ENCODE results near the gene RMND5B. TPM values are rescaled to one million over a fixed set of nuclear protein-coding genes. Genes with fewer than 3 reads are reported as not detected.

The RMND5B gene
- total RNA-seq, 6 experiments from 2014 or later = 18.2 to 23.3 (median 21.9) TPM

DNA sequence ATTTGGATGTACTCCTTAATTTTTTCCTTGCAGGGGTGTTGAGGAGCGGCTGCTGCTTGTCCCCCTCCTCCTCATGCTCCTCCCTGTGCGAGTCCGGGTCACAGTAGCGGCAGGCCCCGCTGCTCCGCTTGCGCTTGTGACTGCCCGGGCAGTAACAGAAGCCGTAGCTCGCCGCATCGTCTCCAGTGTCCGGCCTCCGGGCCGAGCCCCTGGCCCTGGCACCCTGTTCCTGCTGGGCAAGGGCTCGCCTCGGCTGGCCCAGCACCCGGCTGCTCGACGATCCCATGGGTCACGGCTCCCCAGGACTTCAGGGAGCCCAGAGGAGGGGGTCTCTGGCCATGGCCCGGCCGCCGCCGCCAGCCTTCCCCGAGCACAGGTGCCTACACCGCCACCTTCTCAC lies 56.2 kb downstream of the RMND5B start, which contains the start of gene GMCL2:
Gene GMCL2, minus strand, starts transcription at position 358 of the 400 bp plus-strand sequence. Its CDS starts 72 bp downstream, at position 286.
- no peaks in the 10 kb centered on the region for H3K36me3 Mint-ChIP-seq (ENCODE audit: low read depth)
- TF ChIP-seq, protein P1, sequence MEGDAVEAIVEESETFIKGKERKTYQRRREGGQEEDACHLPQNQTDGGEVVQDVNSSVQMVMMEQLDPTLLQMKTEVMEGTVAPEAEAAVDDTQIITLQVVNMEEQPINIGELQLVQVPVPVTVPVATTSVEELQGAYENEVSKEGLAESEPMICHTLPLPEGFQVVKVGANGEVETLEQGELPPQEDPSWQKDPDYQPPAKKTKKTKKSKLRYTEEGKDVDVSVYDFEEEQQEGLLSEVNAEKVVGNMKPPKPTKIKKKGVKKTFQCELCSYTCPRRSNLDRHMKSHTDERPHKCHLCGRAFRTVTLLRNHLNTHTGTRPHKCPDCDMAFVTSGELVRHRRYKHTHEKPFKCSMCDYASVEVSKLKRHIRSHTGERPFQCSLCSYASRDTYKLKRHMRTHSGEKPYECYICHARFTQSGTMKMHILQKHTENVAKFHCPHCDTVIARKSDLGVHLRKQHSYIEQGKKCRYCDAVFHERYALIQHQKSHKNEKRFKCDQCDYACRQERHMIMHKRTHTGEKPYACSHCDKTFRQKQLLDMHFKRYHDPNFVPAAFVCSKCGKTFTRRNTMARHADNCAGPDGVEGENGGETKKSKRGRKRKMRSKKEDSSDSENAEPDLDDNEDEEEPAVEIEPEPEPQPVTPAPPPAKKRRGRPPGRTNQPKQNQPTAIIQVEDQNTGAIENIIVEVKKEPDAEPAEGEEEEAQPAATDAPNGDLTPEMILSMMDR (IDR thresholded peaks at IDR 0.05) = no peak
- H3K27me3 Mint-ChIP-seq (ENCODE audit: insufficient read depth) = peaks cover 17% of the 10 kb centered on the region
- no peak within 1 kb of the TSS for H3K4me3 Mint-ChIP-seq
- DNase-seq = no peak
- H3K27ac Mint-ChIP-seq = no peak within 1 kb of the TSS
- no peaks in the 10 kb centered on the region for H3K9me3 Mint-ChIP-seq
- H3K4me1 Mint-ChIP-seq (ENCODE audit: low read depth) = peaks cover 9% of the 10 kb centered on the region; the same call in 1 of the 2 replicates

DNA sequence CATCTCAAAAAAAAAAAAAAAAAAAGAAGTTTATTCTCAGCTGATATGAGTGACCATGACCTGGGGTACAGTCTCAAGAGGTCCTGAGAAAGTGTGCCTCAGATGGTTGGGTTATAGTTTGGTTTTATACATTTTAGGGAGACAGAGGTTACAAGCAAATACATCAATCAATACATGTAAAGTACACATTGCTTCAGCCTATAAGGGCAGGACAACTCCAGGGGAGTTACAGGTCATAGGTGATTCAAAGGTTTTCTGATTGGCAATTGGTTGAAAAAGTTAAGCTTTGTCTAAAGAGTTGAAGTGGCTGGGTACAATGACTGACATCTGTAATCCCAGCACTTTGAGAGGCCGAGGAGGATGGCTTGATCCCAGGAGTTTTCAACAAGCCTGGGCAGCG lies 58.6 kb downstream of the RMND5B start:
- TF ChIP-seq, protein P1 (IDR thresholded peaks at IDR 0.05) = no peak
- no peak overlapping the region for H3K27ac Mint-ChIP-seq
- DNase-seq = no peak
- H3K36me3 Mint-ChIP-seq (ENCODE audit: low read depth) = no peaks in the 10 kb centered on the region
- no peak overlapping the region for H3K4me3 Mint-ChIP-seq
- peaks cover 17% of the 10 kb centered on the region for H3K4me1 Mint-ChIP-seq (ENCODE audit: low read depth)
- peaks cover 4% of the 10 kb centered on the region; the same call in 1 of the 2 replicates for H3K9me3 Mint-ChIP-seq
- peaks cover 18% of the 10 kb centered on the region for H3K27me3 Mint-ChIP-seq (ENCODE audit: insufficient read depth)

DNA sequence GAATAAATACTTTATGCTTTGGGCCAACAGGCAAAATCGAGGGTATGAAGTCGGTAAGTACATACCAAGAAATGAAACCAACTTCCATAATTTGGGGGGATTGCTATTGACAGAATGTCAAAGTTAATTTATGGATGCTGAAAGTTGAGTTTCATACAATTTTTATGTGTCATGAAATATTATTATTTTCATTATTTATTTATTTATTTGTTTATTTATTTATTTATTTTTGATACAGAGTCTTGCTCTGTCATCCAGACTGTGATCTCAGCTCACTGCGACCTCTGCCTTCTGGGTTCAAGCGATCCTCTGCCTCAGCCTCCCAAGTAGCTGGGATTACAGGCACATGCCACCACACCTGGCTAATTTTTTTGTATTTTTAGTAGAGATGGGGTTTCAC lies 60.8 kb downstream of the RMND5B start:
- Mint-ChIP-seq H3K4me1 (ENCODE audit: low read depth) (peaks cover 10% of the 10 kb centered on the region), H3K36me3 (ENCODE audit: low read depth) (no peaks in the 10 kb centered on the region), H3K27ac (no peak overlapping the region), H3K27me3 (ENCODE audit: insufficient read depth) (peaks cover 31% of the 10 kb centered on the region), H3K4me3 (no peak overlapping the region), H3K9me3 (peaks cover 4% of the 10 kb centered on the region; the same call in 1 of the 2 replicates)
- TF ChIP-seq, protein P1 (IDR thresholded peaks at IDR 0.05) = no peak
- no peak for DNase-seq

- H3K4me3 Mint-ChIP-seq = no peak overlapping the region
- peaks cover 32% of the 10 kb centered on the region for H3K27me3 Mint-ChIP-seq (ENCODE audit: insufficient read depth)
- no peak overlapping the region for H3K27ac Mint-ChIP-seq
- no peak for DNase-seq
- peaks cover 8% of the 10 kb centered on the region; the same call in 1 of the 2 replicates for H3K4me1 Mint-ChIP-seq (ENCODE audit: low read depth)
- TF ChIP-seq, protein P1 (IDR thresholded peaks at IDR 0.05) = no peak
- H3K36me3 Mint-ChIP-seq (ENCODE audit: low read depth) = no peaks in the 10 kb centered on the region
- peaks cover 4% of the 10 kb centered on the region; the same call in 1 of the 2 replicates for H3K9me3 Mint-ChIP-seq
These were observed 61.4 kb downstream of the RMND5B start for GRCh38 chr5:178192244-178192643.

DNA sequence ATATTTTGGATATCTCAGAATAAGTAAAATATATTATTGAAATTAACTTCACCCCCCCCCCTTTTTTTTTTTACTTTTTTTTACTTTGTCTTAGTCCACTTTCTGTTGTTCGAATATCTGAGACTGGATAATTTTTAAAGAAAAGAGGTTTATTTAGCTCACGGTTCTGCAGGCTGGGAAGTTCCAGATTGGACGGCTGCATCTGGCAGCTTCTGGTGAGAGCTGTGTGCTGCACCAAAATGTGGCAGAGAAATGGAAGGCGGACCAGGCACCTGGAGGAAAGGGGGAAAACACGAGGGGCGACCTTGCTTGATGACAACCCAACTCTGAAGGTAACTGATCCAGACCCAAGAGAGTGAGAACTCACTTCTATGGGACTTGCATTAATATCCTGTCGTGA lies 62.0 kb downstream of the RMND5B start:
- DNase-seq = no peak
- H3K36me3 Mint-ChIP-seq (ENCODE audit: low read depth) = no peaks in the 10 kb centered on the region
- H3K9me3 Mint-ChIP-seq = peaks cover 4% of the 10 kb centered on the region; the same call in 1 of the 2 replicates
- TF ChIP-seq, protein P1 (IDR thresholded peaks at IDR 0.05) = no peak
- H3K27ac Mint-ChIP-seq = no peak overlapping the region
- H3K4me1 Mint-ChIP-seq (ENCODE audit: low read depth) = peaks cover 8% of the 10 kb centered on the region; the same call in 1 of the 2 replicates
- H3K4me3 Mint-ChIP-seq = no peak overlapping the region
- peaks cover 32% of the 10 kb centered on the region for H3K27me3 Mint-ChIP-seq (ENCODE audit: insufficient read depth)

All from HFFc6 (cell line).